GM10266 (cell line): ENCODE data around the gene SPECC1.

Source experiments
- DNase-seq: peaks from one replicate; pipeline ENCODE4 v3.0.0; 2012; ENCODE audit errors: extremely low spot score
- CTCF ChIP-seq: IDR thresholded peaks from 2 replicates; pipeline ENCODE4 v1.5.1; 2012; ENCODE audit warnings: mild to moderate bottlenecking, low read depth; ENCODE audit not compliant: control insufficient read depth, insufficient read depth; ENCODE audit errors: missing control alignments

Gene SPECC1

GRCh38 chr17:20063665-20064648 lies 54.8 kb downstream of the SPECC1 start:
- TF ChIP-seq CTCF: no peak
- DNase-seq: peak; percentile 23

- no peak for TF ChIP-seq CTCF
- no peak for DNase-seq
Observed at GRCh38 chr17:20066253-20066652, 57.1 kb downstream of the SPECC1 start.

DNA sequence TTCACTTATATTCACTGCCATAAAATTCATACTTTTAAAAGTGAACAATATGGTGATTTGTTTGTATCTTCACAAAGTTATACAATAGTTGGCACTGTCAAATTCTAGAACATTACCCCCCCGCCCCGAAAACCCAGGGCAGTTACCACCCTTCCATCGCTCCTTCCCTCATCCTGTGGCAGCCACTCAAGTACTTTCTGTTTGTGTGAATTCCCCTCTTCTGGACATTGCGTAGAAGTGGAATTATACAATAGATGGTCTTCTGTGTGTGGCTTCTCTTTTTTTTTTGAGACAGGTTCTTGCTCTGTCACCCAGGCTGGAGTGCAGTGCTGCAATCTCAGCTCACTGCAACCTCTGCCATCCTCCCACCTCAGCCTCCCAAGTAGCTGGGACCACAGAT lies 58.6 kb downstream of the SPECC1 start:
- no peak for DNase-seq
- no peak for TF ChIP-seq CTCF

- DNase-seq: no peak
Observed at GRCh38 chr17:20068445-20068844, 59.3 kb downstream of the SPECC1 start.

DNA sequence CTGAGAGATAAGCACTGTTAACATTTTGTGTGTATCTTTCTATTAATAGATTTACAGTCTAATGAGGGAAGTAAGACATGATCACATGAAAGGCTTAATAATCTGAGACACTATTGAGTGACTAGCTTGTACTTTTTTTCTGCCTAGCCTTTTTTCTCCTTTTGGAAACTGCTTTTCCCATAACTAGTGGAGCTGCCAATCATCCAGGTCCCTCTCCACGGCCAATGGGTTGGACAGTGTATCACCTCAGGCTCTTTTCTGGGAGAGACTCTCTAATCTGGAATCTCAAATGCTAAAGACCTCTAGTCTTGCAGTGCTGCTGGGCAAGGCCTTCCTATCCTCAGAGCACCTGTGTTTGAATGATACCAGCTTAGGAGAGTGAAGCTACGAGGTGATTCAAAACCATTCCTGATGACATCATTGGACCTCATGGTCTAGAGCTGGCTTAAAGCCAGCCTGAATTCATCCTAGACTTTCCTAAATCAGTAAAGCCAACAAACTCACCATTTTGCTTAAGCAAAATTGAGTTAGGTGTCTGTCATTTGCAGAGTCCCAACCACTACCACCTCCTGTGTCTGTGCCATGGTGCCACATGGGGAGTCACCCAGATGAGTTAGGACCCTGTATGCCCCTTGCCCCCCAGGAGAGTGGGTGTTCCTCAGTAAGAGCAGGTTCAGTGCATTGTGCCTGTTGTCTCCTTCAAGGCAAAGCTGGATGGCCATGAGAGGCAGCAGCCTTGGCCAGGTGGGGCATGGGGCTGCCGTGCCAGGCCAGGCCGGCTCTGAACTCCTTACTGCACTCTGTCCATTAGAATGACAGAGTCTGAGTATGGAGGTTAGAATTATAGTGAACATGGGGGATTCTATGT lies 62.9 kb downstream of the SPECC1 start:
- no peak for DNase-seq
- TF ChIP-seq CTCF: no peak

More at GRCh38 chr17:20068445-20068844, 59.3 kb downstream of the SPECC1 start:
- TF ChIP-seq CTCF: no peak

GRCh38 chr17:20072692-20072992 lies 63.5 kb downstream of the SPECC1 start:
- no peak for TF ChIP-seq CTCF
- no peak for DNase-seq
